ENCODE measurements around the gene LRRC23.

LRRC23 gene

GRCh38 chr12:6937481-6938352, 33.1 kb downstream of the LRRC23 start:
- Histone ChIP-seq H3K4me1 (ENCODE audit: control insufficient read depth, insufficient read depth, low read length) (peaks cover 38% of the 10 kb centered on the region), H3K36me3 (ENCODE audit: control insufficient read depth, insufficient read depth, low read length) (peaks cover 4% of the 10 kb centered on the region)

DNA sequence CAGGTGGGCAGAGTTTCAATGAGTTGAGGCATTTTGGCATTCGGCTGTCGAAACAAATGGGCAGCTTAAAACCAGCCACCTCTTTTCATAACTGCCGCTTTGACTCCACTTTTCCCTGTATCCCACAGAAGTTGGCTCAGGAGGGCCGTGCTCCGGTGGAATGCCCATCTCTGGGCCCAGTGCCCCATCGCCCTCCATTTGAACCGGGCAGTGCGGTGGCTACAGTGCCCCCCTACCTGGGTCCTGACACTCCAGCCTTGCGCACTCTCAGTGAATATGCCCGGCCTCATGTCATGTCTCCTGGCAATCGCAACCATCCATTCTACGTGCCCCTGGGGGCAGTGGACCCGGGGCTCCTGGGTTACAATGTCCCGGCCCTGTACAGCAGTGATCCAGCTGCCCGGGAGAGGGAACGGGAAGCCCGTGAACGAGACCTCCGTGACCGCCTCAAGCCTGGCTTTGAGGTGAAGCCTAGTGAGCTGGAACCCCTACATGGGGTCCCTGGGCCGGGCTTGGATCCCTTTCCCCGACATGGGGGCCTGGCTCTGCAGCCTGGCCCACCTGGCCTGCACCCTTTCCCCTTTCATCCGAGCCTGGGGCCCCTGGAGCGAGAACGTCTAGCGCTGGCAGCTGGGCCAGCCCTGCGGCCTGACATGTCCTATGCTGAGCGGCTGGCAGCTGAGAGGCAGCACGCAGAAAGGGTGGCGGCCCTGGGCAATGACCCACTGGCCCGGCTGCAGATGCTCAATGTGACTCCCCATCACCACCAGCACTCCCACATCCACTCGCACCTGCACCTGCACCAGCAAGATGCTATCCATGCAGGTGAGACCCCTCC, 34.0 kb downstream of the LRRC23 start:
- Histone ChIP-seq H3K9ac (ENCODE audit: low read length) (peak overlapping the region; percentile 89), H3K9me3 (ENCODE audit: control insufficient read depth, low read length) (no peaks in the 10 kb centered on the region), H3K27me3 (ENCODE audit: control insufficient read depth, insufficient read depth, low read length) (no peaks in the 10 kb centered on the region), H3K4me1 (ENCODE audit: control insufficient read depth, insufficient read depth, low read length) (peaks cover 43% of the 10 kb centered on the region), H3K4me3 (ENCODE audit: low read length) (peak overlapping the region; percentile 60), H3K36me3 (ENCODE audit: control insufficient read depth, insufficient read depth, low read length) (peaks cover 4% of the 10 kb centered on the region)

More at GRCh38 chr12:6937481-6938352, 33.1 kb downstream of the LRRC23 start:
- Histone ChIP-seq H3K4me3 (ENCODE audit: low read length) (peak overlapping the region; percentile 60), H3K9ac (ENCODE audit: low read length) (peak overlapping the region; percentile 89), H3K9me3 (ENCODE audit: control insufficient read depth, low read length) (no peaks in the 10 kb centered on the region), H3K27me3 (ENCODE audit: control insufficient read depth, insufficient read depth, low read length) (no peaks in the 10 kb centered on the region)

DNA sequence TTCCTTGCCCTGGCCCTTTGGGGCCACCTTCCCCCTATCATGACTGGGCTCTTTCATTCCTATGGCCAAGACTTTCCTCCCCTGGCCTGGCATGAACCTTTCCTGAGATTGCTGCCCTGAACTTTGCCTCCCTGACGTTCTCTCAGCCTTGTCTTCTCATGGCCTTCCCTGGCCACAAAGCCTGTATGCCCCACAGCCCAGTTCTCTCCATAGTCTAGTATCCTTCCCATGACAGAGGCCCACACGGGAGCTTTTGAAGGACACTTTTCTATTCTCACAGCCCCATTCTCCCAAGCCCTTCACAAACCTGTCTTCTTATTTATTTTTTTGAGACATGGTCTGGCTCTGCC, 34.5 kb downstream of the LRRC23 start:
- Histone ChIP-seq H3K36me3 (ENCODE audit: control insufficient read depth, insufficient read depth, low read length) (peaks cover 4% of the 10 kb centered on the region), H3K4me1 (ENCODE audit: control insufficient read depth, insufficient read depth, low read length) (peaks cover 38% of the 10 kb centered on the region), H3K27me3 (ENCODE audit: control insufficient read depth, insufficient read depth, low read length) (no peaks in the 10 kb centered on the region), H3K4me3 (ENCODE audit: low read length) (no peak overlapping the region), H3K9ac (ENCODE audit: low read length) (no peak overlapping the region), H3K9me3 (ENCODE audit: control insufficient read depth, low read length) (no peaks in the 10 kb centered on the region)

- H3K27me3 ChIP-seq (ENCODE audit: control insufficient read depth, insufficient read depth, low read length) = no peaks in the 10 kb centered on the region
- H3K36me3 ChIP-seq (ENCODE audit: control insufficient read depth, insufficient read depth, low read length) = peaks cover 4% of the 10 kb centered on the region
- H3K9me3 ChIP-seq (ENCODE audit: control insufficient read depth, low read length) = no peaks in the 10 kb centered on the region
- no peak overlapping the region for H3K4me3 ChIP-seq (ENCODE audit: low read length)
- H3K4me1 ChIP-seq (ENCODE audit: control insufficient read depth, insufficient read depth, low read length) = peaks cover 49% of the 10 kb centered on the region
- H3K9ac ChIP-seq (ENCODE audit: low read length) = no peak overlapping the region
Measured at GRCh38 chr12:6941267-6941666, 36.6 kb downstream of the LRRC23 start.

DNA sequence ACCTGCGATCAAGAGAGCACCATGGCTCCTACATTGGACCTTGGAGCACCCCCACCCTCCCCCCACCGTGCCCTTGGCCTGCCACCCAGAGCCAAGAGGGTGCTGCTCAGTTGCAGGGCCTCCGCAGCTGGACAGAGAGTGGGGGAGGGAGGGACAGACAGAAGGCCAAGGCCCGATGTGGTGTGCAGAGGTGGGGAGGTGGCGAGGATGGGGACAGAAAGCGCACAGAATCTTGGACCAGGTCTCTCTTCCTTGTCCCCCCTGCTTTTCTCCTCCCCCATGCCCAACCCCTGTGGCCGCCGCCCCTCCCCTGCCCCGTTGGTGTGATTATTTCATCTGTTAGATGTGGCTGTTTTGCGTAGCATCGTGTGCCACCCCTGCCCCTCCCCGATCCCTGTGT, 37.2 kb downstream of the LRRC23 start:
- peaks cover 44% of the 10 kb centered on the region for H3K4me1 ChIP-seq (ENCODE audit: control insufficient read depth, insufficient read depth, low read length)
- no peak overlapping the region for H3K9ac ChIP-seq (ENCODE audit: low read length)
- no peaks in the 10 kb centered on the region for H3K9me3 ChIP-seq (ENCODE audit: control insufficient read depth, low read length)
- no peak overlapping the region for H3K4me3 ChIP-seq (ENCODE audit: low read length)
- no peaks in the 10 kb centered on the region for H3K27me3 ChIP-seq (ENCODE audit: control insufficient read depth, insufficient read depth, low read length)
- H3K36me3 ChIP-seq (ENCODE audit: control insufficient read depth, insufficient read depth, low read length) = peaks cover 4% of the 10 kb centered on the region

- no peaks in the 10 kb centered on the region for H3K27me3 ChIP-seq (ENCODE audit: control insufficient read depth, insufficient read depth, low read length)
- H3K9me3 ChIP-seq (ENCODE audit: control insufficient read depth, low read length) = no peaks in the 10 kb centered on the region
- no peak overlapping the region for H3K9ac ChIP-seq (ENCODE audit: low read length)
- H3K36me3 ChIP-seq (ENCODE audit: control insufficient read depth, insufficient read depth, low read length) = peaks cover 4% of the 10 kb centered on the region
- peaks cover 44% of the 10 kb centered on the region for H3K4me1 ChIP-seq (ENCODE audit: control insufficient read depth, insufficient read depth, low read length)
- H3K4me3 ChIP-seq (ENCODE audit: low read length) = no peak overlapping the region
Measured at GRCh38 chr12:6942331-6942665, 37.7 kb downstream of the LRRC23 start.

DNA sequence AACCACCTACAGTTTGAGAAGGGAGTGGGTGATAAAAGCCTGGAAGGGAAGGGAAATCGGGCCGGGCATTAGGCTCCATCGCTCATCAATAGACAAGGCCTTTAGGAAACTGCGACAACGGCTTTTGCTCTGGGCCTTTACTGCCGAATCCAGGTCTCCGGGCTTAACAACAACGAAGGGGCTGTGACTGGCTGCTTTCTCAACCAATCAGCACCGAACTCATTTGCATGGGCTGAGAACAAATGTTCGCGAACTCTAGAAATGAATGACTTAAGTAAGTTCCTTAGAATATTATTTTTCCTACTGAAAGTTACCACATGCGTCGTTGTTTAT, 38.7 kb downstream of the LRRC23 start:
- H3K9me3 ChIP-seq (ENCODE audit: control insufficient read depth, low read length) = no peaks in the 10 kb centered on the region
- peaks cover 4% of the 10 kb centered on the region for H3K36me3 ChIP-seq (ENCODE audit: control insufficient read depth, insufficient read depth, low read length)
- H3K4me3 ChIP-seq (ENCODE audit: low read length) = peak overlapping the region; percentile 27
- peak overlapping the region; percentile 79 for H3K9ac ChIP-seq (ENCODE audit: low read length)
- H3K4me1 ChIP-seq (ENCODE audit: control insufficient read depth, insufficient read depth, low read length) = peaks cover 39% of the 10 kb centered on the region
- no peaks in the 10 kb centered on the region for H3K27me3 ChIP-seq (ENCODE audit: control insufficient read depth, insufficient read depth, low read length)

- Histone ChIP-seq H3K9me3 (ENCODE audit: control insufficient read depth, low read length) (no peaks in the 10 kb centered on the region), H3K36me3 (ENCODE audit: control insufficient read depth, insufficient read depth, low read length) (peaks cover 4% of the 10 kb centered on the region), H3K4me3 (ENCODE audit: low read length) (peak within 1 kb of the TSS; percentile 85), H3K4me1 (ENCODE audit: control insufficient read depth, insufficient read depth, low read length) (peaks cover 34% of the 10 kb centered on the region), H3K27me3 (ENCODE audit: control insufficient read depth, insufficient read depth, low read length) (no peaks in the 10 kb centered on the region), H3K9ac (ENCODE audit: low read length) (peak within 1 kb of the TSS; percentile 79)
Measured at GRCh38 chr12:6943722-6944380, 39.2 kb downstream of the LRRC23 start, which contains the start of the genes C12orf57 and RNU7-1. Gene C12orf57 (plus strand): TSS chr12:6944022. CDS start chr12:6944122, 100 bp downstream. Gene RNU7-1 (plus strand): TSS chr12:6943816.

GRCh38 chr12:6944381-6945186, 40.0 kb downstream of the LRRC23 start:
- H3K9ac ChIP-seq (ENCODE audit: low read length) = peak overlapping the region; percentile 79
- peaks cover 33% of the 10 kb centered on the region for H3K4me1 ChIP-seq (ENCODE audit: control insufficient read depth, insufficient read depth, low read length)
- peaks cover 4% of the 10 kb centered on the region for H3K36me3 ChIP-seq (ENCODE audit: control insufficient read depth, insufficient read depth, low read length)
- peak overlapping the region; percentile 85 for H3K4me3 ChIP-seq (ENCODE audit: low read length)
- H3K27me3 ChIP-seq (ENCODE audit: control insufficient read depth, insufficient read depth, low read length) = no peaks in the 10 kb centered on the region
- H3K9me3 ChIP-seq (ENCODE audit: control insufficient read depth, low read length) = no peaks in the 10 kb centered on the region

DNA sequence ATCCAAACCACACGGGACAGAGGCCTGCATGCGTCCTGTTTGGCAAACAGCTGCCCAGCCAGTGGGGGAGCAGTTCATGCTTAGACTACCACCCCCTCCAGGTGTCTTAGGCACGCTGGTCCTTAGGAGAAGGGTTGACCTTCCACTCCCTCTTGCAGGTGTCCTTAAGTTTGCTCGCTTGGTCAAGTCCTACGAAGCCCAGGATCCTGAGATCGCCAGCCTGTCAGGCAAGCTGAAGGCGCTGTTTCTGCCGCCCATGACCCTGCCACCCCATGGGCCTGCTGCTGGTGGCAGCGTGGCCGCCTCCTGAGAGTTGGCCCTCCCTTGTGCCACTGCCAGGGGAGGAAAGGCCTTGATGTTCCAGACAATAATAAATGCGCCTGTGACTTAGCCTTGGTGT, 41.0 kb downstream of the LRRC23 start:
- Histone ChIP-seq H3K9me3 (ENCODE audit: control insufficient read depth, low read length) (no peaks in the 10 kb centered on the region), H3K27me3 (ENCODE audit: control insufficient read depth, insufficient read depth, low read length) (no peaks in the 10 kb centered on the region), H3K4me3 (ENCODE audit: low read length) (no peak overlapping the region), H3K9ac (ENCODE audit: low read length) (peak overlapping the region; percentile 65), H3K4me1 (ENCODE audit: control insufficient read depth, insufficient read depth, low read length) (peaks cover 33% of the 10 kb centered on the region), H3K36me3 (ENCODE audit: control insufficient read depth, insufficient read depth, low read length) (peaks cover 4% of the 10 kb centered on the region)
